Mesodermal cell (in vitro differentiated cells): ENCODE data around the gene IBSP.

Experiments used
- H3K27ac ChIP-seq: 2 replicates; pipeline ENCODE4 v1.7.0; 2013; ENCODE audit warnings: mild to moderate bottlenecking, low read depth, low read length, moderate library complexity; ENCODE audit not compliant: severe bottlenecking
- H3K36me3 ChIP-seq: 2 replicates; pipeline ENCODE4 v1.7.1; 2013; ENCODE audit warnings: mild to moderate bottlenecking, low read length, moderate library complexity; ENCODE audit not compliant: control insufficient read depth, insufficient read depth
- H3K4me1 ChIP-seq: one replicate; pipeline ENCODE4 v1.7.1; 2013; ENCODE audit warnings: mild to moderate bottlenecking, low read length; ENCODE audit not compliant: insufficient read depth, control insufficient read depth, poor library complexity, severe bottlenecking
- H3K4me3 ChIP-seq: 2 replicates; pipeline ENCODE4 v1.7.0; 2013; ENCODE audit warnings: low read length, control low read depth, mild to moderate bottlenecking; ENCODE audit not compliant: insufficient read depth, poor library complexity, severe bottlenecking; ENCODE audit errors: extremely low read depth
- H3K9me3 ChIP-seq: 2 replicates; pipeline ENCODE4 v1.7.1; 2013; ENCODE audit warnings: mild to moderate bottlenecking, low read length, moderate library complexity; ENCODE audit not compliant: control insufficient read depth
- WGBS, 2 experiments: methylation state at CpG; one replicate each; pipeline ENCODE4 v1.1.5; 2013; ENCODE audit warnings: missing lambda C conversion rate in 2 of 2; ENCODE audit not compliant: insufficient coverage in 2 of 2; 5-methylcytosine and 5-hydroxymethylcytosine counted together

IBSP gene

DNA sequence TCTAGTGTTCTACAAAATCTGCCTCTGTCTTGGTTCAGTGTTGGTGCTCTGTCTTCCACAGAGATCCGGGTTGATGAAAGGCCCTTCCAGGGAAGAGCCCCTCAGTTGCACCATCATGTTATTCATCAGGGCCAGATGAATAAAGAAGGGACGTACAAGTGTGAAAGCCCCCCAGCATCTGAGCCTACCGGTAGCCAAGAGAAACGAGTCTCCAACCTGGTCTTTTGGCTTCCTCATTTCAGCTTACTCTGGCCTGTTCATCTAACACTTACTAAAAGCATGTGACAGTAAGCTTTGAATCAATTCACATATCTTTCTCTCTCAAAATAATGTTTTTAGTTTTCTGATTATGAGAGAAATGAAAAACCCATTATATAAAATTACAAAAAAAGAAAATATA lies 52.6 kb downstream of the IBSP start:
- H3K4me1 ChIP-seq = peaks cover 42% of the 10 kb centered on the region
- H3K27ac ChIP-seq = no peak overlapping the region
- H3K9me3 ChIP-seq = no peaks in the 10 kb centered on the region
- 89 to 100% methylated on average over 3 to 4 of the region's 4 CpGs for WGBS, 2 experiments
- no peaks in the 10 kb centered on the region for H3K36me3 ChIP-seq
- H3K4me3 ChIP-seq = no peak overlapping the region

DNA sequence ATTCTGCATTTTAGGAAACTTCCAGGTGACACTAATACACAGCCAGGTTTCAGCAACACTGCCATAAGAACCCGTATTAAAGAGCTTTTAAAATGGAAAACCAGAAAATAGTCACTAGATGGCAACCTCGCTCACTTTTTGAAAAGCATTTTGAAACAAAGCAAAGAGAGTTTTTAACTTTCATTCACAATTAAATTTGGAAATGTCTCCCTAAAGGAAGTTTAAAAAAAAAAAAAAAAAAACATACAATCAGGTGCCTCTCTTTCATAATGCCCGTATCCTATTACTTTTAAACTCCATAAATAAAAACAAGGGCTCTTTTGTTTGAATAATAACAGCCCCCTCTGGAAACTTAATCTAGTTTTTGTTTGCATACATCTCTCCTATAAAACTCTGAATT lies 53.8 kb downstream of the IBSP start:
- 0% methylated on average over 1 to 2 of the region's 3 CpGs for WGBS, 2 experiments
- H3K4me1 ChIP-seq = peaks cover 50% of the 10 kb centered on the region
- no peaks in the 10 kb centered on the region for H3K36me3 ChIP-seq
- no peak overlapping the region for H3K4me3 ChIP-seq
- H3K9me3 ChIP-seq = no peaks in the 10 kb centered on the region
- H3K27ac ChIP-seq = no peak overlapping the region

DNA sequence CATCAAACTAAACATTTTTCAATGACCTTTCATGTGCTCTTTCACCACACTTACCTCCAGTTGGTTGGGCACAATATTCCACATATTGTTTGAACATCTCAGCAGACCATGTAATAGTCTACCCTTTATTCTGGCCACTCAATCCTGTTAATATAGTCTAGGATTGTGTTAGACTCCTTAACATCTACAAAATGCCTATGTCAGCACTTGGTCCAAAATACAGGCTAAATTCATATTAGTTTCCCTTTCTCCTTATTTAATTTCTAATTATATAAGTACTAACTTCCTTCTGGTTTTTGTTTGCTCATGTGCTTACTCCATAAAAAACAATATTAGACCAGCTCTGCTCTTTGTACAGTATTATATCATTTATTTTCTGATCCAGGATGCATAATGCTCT lies 54.5 kb downstream of the IBSP start:
- Histone ChIP-seq H3K4me3 (no peak overlapping the region), H3K27ac (no peak overlapping the region), H3K4me1 (peaks cover 49% of the 10 kb centered on the region), H3K9me3 (no peaks in the 10 kb centered on the region), H3K36me3 (no peaks in the 10 kb centered on the region)

DNA sequence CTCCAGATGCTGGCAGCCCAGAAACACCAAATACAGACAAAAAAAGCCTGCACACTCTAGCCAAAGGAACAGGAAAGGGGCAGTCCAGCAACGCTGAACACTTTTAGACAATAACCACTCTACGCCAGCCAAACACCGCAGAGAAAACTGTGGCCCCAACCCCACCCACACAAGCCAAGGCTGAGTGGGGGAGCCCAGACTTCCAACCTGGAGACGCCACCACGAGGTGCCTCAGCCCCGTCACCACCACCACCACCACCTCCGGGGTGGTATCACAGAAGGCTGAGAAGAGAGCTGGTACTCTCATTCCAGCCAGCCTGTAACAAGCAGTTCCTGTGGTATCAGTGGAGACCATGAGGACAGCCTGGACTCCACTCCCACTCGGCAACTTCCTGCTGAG lies 56.2 kb downstream of the IBSP start:
- H3K9me3 ChIP-seq = no peaks in the 10 kb centered on the region
- H3K36me3 ChIP-seq = no peaks in the 10 kb centered on the region
- 0 to 75% methylated on average over 1 to 4 of the region's 8 CpGs for WGBS, 2 experiments
- no peak overlapping the region for H3K4me3 ChIP-seq
- H3K4me1 ChIP-seq = peaks cover 35% of the 10 kb centered on the region
- no peak overlapping the region for H3K27ac ChIP-seq

DNA sequence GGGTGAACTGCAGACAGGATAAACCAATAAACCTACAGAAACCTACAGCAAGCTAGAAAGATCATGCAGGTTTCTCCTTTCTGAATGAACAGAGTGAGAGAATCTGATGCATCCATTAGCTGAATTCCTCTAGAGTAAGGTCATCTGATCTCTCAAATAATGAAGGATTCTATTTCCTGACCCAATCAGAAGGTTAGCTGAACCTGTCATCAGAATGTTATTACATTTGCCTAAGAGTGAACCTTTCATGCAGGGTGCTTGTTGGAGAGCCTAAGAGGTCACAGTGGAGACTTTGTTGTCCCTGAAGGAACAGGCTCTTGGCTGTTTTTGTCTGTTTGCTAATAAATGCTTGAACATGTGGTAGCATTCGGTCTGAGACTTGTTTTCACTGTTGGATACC lies 57.5 kb downstream of the IBSP start:
- 67% methylated on average over 1 of the region's 1 CpG; no CpG with 5 or more reads in 1 of the 2 experiments for WGBS, 2 experiments
- Histone ChIP-seq H3K27ac (peak overlapping the region; percentile 47), H3K4me1 (peaks cover 29% of the 10 kb centered on the region), H3K9me3 (peaks cover 6% of the 10 kb centered on the region), H3K4me3 (no peak overlapping the region), H3K36me3 (no peaks in the 10 kb centered on the region)

DNA sequence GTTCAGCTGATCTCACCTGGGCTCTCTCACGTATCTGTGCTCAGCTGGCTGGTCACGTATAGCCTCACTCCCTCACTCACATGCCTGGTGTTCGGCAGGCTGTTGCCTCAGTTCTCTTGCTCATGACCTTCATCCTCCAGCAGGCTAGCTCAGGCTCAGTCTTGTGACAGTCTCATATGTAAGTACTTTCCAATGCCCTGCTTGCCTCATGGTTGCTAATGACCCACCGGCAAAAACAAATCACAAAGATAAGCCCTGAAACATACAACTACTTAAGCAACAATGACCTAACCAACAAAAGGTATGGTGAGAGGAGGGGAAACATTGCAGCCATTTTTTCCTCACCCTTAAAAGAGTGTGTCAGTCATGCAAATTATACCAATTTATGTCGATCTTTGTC lies 58.4 kb downstream of the IBSP start:
- Histone ChIP-seq H3K36me3 (no peaks in the 10 kb centered on the region), H3K27ac (no peak overlapping the region), H3K9me3 (peaks cover 6% of the 10 kb centered on the region), H3K4me1 (peaks cover 29% of the 10 kb centered on the region), H3K4me3 (no peak overlapping the region)
- WGBS, 2 experiments = 89 to 100% methylated on average over 3 of the region's 5 CpGs
